Measurements from ENCODE around the gene TBX6. TPM values are rescaled to one million over a fixed set of nuclear protein-coding genes. Genes with fewer than 3 reads are reported as not detected.

The TBX6 gene
- total RNA-seq, 1 experiment from 2014 or later: 3.6 TPM

DNA sequence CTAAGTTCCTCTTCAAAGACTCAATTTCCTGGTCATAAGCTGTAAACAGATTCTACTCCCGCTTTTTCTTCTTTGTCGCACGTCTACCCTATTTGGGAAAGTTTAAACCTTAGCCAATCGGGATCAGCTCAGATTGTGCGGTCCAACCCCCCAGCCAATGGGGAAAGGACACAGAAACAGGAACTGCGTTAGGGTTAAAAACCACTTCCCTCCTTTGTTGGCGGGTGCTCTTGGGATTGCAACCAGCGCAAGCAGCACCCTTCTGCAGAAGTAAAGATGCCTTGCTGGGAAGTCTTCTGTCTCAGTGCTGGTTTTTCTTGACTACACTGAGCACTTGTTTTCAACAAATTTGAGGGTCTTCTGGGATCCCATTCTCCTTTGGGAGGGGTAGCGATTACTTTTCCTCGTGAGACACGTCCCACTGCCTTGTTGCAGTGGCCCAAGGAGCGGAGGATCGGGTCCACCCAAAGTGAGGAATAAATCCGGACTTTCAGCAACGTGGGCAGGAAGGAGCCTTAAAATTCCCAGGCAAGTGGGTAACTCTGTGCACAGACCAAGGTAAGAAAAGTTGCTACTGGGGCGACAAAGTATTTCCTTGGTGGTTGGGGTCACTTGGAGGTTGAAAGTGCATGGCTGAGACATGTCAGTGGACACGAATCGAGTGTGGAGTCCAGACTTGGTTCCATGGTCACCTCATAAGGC, 5.3 kb upstream of the TBX6 start:
- Mint-ChIP-seq H3K9me3 (ENCODE audit: low read depth, unreplicated experiment) (peaks cover 6% of the 10 kb centered on the region), H3K4me1 (ENCODE audit: low read depth, unreplicated experiment) (peaks cover 23% of the 10 kb centered on the region), H3K27ac (ENCODE audit: unreplicated experiment) (peak overlapping the region; percentile 56), H3K36me3 (ENCODE audit: insufficient read depth, unreplicated experiment) (peaks cover 42% of the 10 kb centered on the region), H3K4me3 (ENCODE audit: low read depth, unreplicated experiment) (peak overlapping the region; percentile 62), H3K27me3 (ENCODE audit: unreplicated experiment) (no peaks in the 10 kb centered on the region)
- CTCF ChIA-PET: no interaction called here
- TF ChIP-seq, protein P1, sequence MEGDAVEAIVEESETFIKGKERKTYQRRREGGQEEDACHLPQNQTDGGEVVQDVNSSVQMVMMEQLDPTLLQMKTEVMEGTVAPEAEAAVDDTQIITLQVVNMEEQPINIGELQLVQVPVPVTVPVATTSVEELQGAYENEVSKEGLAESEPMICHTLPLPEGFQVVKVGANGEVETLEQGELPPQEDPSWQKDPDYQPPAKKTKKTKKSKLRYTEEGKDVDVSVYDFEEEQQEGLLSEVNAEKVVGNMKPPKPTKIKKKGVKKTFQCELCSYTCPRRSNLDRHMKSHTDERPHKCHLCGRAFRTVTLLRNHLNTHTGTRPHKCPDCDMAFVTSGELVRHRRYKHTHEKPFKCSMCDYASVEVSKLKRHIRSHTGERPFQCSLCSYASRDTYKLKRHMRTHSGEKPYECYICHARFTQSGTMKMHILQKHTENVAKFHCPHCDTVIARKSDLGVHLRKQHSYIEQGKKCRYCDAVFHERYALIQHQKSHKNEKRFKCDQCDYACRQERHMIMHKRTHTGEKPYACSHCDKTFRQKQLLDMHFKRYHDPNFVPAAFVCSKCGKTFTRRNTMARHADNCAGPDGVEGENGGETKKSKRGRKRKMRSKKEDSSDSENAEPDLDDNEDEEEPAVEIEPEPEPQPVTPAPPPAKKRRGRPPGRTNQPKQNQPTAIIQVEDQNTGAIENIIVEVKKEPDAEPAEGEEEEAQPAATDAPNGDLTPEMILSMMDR (IDR thresholded peaks at IDR 0.05; ENCODE audit: unreplicated experiment): no peak
- intact Hi-C loops (cut with micrococcal nuclease; ENCODE audit: unreplicated experiment): no loop called here
- BruUV-seq (replicated peaks): no TSS peak
- DNase-seq: no peak

DNA sequence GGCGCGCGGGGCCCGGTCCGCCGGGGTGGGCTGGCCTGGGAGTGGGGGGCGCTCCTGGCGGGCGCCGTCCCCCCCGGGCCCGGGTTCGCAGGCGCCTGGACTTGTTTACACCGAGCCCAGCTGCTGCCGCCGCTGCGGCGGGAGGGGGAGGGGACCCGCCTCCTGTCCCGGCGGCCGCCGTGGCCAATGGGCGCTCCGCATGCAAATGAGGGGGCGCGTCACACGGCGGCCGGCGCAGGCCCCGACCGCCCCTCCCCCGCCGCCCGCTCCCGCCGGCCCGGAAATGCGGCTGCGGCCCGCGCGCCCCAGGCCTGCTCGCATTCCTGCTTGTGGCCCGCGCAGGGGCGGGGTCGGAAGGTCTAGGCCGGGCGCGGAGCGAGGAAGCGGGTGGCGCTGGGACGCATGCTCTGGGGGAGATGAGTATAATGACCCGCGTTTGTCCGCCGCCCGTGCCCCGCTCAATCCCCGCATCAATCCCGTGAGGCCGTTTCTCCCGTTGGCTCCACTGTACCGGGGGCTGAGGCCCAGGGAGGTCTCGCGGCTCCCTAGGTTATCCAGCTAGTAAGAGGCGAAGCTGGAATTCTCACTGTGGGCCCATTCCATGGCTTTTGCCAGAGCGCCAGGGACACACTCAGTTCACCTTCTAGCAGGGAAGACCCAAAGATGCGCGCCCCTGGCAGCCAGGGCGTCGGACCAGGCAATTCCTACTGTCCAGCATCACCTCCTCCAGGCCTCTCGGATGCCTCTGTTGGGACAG, 4.6 kb upstream of the TBX6 start, which contains the start of gene YPEL3:
Gene YPEL3 (minus strand): TSS at position 109 of the 757 bp plus-strand sequence. CDS start 731 bp downstream, outside the sequence.
- peaks cover 31% of the 10 kb centered on the region for H3K4me1 Mint-ChIP-seq (ENCODE audit: low read depth, unreplicated experiment)
- peak; percentile 95 for DNase-seq
- peak within 1 kb of the TSS; percentile 73 for H3K27ac Mint-ChIP-seq (ENCODE audit: unreplicated experiment)
- TF ChIP-seq, protein P1 (IDR thresholded peaks at IDR 0.05; ENCODE audit: unreplicated experiment): no peak
- H3K36me3 Mint-ChIP-seq (ENCODE audit: insufficient read depth, unreplicated experiment): peaks cover 49% of the 10 kb centered on the region
- BruUV-seq (replicated peaks): TSS peak; percentile 83
- peaks cover 6% of the 10 kb centered on the region for H3K9me3 Mint-ChIP-seq (ENCODE audit: low read depth, unreplicated experiment)
- intact Hi-C loops (cut with micrococcal nuclease; ENCODE audit: unreplicated experiment): no loop called here
- CTCF ChIA-PET: no interaction called here
- no peaks in the 10 kb centered on the region for H3K27me3 Mint-ChIP-seq (ENCODE audit: unreplicated experiment)
- peak within 1 kb of the TSS; percentile 70 for H3K4me3 Mint-ChIP-seq (ENCODE audit: low read depth, unreplicated experiment)

GRCh38 chr16:30095166-30096078, 3.7 kb upstream of the TBX6 start:
- peak overlapping the region; percentile 73 for H3K27ac Mint-ChIP-seq (ENCODE audit: unreplicated experiment)
- H3K4me1 Mint-ChIP-seq (ENCODE audit: low read depth, unreplicated experiment): peaks cover 33% of the 10 kb centered on the region
- peaks cover 51% of the 10 kb centered on the region for H3K36me3 Mint-ChIP-seq (ENCODE audit: insufficient read depth, unreplicated experiment)
- H3K27me3 Mint-ChIP-seq (ENCODE audit: unreplicated experiment): no peaks in the 10 kb centered on the region
- H3K4me3 Mint-ChIP-seq (ENCODE audit: low read depth, unreplicated experiment): peak overlapping the region; percentile 70
- CTCF ChIA-PET: no interaction called here
- TF ChIP-seq, protein P1 (IDR thresholded peaks at IDR 0.05; ENCODE audit: unreplicated experiment): no peak
- peaks cover 6% of the 10 kb centered on the region for H3K9me3 Mint-ChIP-seq (ENCODE audit: low read depth, unreplicated experiment)
- DNase-seq: no peak
- TSS peak; percentile 24 for BruUV-seq (replicated peaks)
- intact Hi-C loops (cut with micrococcal nuclease; ENCODE audit: unreplicated experiment): no loop called here

GRCh38 chr16:30094541-30095165, 2.9 kb upstream of the TBX6 start:
- no TSS peak for BruUV-seq (replicated peaks)
- H3K27ac Mint-ChIP-seq (ENCODE audit: unreplicated experiment): peak overlapping the region; percentile 73
- H3K36me3 Mint-ChIP-seq (ENCODE audit: insufficient read depth, unreplicated experiment): peaks cover 58% of the 10 kb centered on the region
- CTCF ChIA-PET: interaction anchor here (0.7 kb wide), 1 partner anchor 18 kb away, joined by 3 read pairs; no protein-coding TSS in a partner anchor
- H3K9me3 Mint-ChIP-seq (ENCODE audit: low read depth, unreplicated experiment): peaks cover 6% of the 10 kb centered on the region
- DNase-seq: no peak
- no peaks in the 10 kb centered on the region for H3K27me3 Mint-ChIP-seq (ENCODE audit: unreplicated experiment)
- intact Hi-C loops (cut with micrococcal nuclease; ENCODE audit: unreplicated experiment): no loop called here
- H3K4me3 Mint-ChIP-seq (ENCODE audit: low read depth, unreplicated experiment): peak overlapping the region; percentile 70
- TF ChIP-seq, protein P1 (IDR thresholded peaks at IDR 0.05; ENCODE audit: unreplicated experiment): no peak
- H3K4me1 Mint-ChIP-seq (ENCODE audit: low read depth, unreplicated experiment): peaks cover 41% of the 10 kb centered on the region
